Frontal cortex (tissue), 4 donors: Measurements from ENCODE around the gene MICALL1. TPM values are rescaled to one million over a fixed set of nuclear protein-coding genes. Genes with fewer than 3 reads are reported as not detected.

ENCODE experiments used
- DNase-seq, 2 donors: peaks; one replicate each; pipeline ENCODE4 v3.0.0; 2012; ENCODE audit warnings: low spot score in 2 of 2
- FAIRE-seq: peaks from 2 replicates; lab custom pipeline; 2012; peaks lifted over from hg19 to GRCh38; lab: Jason Lieb, UNC
- total RNA-seq: library from RNA; depleted of rRNA; stranded (reverse); fragments of >200 nt; gene quantifications from one replicate; pipeline ENCODE4 v1.2.3, GENCODE V29; 2014
- donor health status: control.
- donor health status: control.
- donor health status: control.

The MICALL1 gene
- total RNA-seq, 1 donor from 2014 or later: 25.7 TPM

DNA sequence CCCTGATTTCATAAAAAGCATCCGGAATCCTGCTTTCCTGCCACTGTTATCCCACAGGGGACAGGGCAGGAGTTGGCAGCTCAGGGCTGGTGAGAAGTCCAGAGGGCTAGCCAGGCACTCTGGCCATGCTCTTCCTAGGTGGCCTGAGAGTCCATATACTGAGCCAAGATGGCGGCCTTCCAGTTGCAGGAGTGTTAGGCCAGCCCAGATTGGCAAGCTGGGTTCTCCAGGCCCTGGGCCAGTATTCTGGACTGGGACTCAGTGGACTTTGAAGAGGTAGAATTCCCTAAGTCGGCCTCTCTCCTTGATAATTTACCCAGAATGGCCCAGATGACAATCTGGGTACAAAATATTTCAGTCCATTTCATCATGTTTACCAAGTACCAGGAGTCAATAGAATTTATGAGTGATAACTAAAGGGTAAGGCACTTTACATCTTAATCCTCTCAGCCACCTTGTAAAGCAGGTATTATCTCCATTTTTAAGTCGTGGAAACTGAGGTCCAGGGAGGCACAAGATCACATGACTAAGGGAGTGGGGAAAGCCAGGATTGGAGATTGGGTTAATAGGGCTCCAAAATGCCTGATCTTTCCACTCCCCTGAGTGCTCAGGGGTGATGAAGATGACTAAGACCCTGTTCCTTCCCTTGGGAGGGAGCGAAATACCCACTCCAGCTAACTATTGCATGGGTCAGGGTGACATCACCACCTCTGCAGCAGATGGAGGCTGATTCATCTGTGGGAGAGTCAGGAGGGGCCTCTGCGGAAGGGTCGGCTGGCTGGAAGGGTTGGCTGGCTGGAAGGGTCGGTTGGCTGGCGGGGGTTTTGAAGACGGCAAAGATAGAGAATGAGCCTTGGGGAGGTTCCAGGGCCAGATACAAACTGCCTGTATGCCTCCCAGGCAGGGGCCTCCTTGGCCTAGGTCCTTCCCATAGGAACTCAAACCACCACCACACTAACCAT lies 1.2 kb upstream of the MICALL1 start:
- no peak for FAIRE-seq

DNA sequence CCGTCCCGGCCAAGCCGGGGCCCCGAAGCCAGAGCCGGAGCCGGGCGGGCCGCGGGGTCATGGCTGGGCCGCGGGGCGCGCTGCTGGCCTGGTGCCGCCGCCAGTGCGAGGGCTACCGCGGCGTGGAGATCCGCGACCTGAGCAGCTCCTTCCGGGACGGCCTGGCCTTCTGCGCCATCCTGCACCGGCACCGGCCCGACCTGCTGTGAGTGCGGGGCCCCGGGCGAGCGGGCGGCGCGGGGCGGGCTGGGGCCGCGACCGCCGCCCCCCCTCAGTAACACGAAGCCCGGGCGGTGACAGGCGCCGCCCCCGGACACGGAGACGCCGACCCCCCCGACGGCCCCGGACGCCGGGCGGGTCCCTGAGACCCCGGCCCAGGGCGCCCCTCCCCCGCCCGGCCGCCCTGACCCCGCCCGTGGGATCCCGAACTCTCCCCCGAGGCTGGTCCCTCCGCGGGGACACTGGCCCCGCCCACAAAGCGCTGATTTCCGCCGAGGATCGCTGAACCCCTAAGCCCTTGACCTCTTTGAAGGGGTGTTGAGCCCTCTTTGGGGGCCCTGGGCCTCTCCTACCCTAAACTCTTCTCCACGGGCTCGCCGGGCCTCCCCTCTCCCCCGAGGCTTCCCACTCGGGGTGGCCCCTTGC lies 389 bp downstream of the MICALL1 start:
- DNase-seq (no peak), FAIRE-seq (no peak)

More for the DNA sequence above, 1.2 kb upstream of the MICALL1 start:
- DNase-seq: peak; percentile 40 to 72

DNA sequence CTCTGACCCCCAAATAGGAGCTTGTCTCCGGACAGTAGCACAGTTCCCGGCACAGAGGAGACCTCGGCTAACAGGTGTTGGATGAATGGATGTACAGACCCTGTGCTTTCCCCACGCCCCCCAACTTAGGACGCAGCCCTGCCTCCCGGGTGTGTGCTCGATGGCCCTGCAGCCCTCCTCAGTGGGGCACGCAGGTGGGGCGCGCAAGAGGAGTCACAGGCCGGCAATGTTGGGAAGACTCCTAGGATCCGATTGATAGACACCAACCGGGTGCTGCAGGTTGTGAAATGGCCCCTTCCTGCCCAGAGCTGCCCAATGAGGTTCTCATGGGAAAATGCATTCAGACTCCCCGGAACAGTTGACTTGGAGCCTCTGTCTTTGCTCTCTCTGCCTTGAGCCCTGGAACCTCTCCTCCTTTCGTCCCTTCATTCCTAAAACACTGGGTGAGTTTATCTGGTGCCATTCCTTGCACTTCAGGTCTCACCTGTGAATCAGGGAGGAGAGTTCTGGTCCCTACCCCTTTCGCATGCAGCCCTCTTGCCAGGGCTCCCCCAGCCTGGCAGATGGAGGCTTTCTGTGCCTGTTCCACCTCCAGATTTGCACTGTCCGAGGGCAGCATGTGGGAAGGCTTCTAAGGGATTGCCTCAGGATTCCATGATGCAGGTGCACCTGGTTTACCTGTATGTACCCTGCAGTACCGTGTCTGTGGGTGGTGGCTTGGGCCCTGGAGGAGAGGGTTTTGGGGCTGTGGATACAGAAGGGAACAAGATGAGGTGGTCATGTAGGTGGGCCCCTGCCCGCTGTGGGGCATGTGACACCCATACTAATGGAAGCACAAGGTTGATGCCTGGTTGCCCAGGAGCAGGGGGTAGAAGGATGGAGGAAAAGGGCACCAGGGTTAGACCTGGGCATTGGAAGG lies 1.2 kb downstream of the MICALL1 start:
- FAIRE-seq (no peak), DNase-seq (peak in 1 of 2 donors; percentile 41)

DNA sequence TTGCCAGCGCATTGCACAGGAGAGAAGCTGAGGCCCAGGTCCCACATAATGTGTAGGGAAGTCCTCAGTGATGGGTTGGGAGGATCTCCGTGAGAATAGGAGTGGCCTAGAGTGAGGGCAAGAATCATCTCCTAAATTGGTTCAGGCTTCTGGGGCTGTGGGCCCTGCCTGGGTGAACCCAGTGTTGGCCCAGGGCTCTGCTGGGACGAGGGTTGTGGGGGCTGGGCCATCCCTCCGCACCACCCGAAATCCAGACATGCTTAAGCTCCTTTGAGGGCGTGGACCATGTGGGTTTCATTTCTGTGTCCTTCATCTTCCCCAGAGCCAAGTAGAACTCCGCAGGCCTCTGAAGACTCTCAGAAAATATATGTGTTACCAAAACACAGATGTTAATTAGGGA lies 3.7 kb downstream of the MICALL1 start:
- DNase-seq: no peak
- no peak for FAIRE-seq

DNA sequence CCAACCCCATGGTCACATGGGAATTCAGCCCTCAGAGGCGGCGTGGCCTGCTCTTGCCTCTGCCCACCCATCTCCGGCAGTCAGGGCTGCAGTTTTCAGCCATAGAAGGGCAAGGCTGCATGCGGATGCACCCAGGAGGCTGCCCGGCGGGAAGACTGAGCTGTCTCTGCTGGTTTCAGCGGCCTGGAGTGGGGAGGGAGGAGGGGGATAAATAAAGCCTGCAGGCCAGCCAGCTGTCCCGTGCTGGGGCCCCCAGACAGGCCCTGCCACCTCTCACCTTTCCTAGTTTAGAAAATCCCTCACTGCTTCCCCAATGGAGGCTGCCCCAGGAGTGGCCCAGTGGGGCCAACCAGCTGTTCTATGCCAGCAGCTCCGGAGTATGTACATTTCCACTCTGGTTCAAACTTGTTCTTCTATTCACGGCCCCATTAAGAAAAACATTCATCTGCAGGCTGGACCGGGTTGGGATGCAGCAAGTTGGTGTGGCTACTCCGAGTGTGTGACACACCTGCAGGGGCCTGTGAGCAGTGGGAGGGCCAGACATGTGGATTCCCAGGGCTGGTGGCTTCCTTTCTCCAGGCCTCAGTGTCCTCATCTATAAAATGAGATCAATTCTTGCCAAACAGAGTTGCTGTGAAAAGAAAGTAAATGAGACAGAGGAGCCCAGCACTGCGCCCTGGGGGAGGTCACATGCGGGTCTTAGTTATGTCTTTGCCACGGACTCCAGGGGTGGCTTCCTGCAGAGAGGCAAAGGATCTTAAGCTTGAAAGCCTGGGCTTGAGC lies 5.0 kb downstream of the MICALL1 start:
- FAIRE-seq (no peak), DNase-seq (no peak)

DNA sequence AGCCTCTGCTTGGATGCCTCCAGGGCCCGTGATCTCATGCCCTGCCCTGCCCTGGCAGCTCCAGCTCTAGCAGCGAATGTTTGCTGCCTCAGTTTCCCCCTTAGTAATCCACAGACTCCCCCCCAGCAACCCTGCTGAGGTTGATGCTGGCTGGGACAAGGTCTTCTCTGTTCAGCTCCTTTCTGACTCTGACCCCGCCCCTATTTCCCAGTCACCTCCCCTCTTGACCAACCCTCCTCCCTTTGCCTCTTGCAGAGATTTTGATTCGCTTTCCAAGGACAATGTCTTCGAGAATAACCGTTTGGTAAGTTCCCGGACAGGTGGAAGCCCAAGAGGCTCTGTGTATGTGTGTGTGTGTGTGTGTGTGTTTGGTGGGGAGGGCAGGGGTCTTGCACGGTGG lies 5.6 kb downstream of the MICALL1 start:
- DNase-seq (no peak), FAIRE-seq (no peak)

DNA sequence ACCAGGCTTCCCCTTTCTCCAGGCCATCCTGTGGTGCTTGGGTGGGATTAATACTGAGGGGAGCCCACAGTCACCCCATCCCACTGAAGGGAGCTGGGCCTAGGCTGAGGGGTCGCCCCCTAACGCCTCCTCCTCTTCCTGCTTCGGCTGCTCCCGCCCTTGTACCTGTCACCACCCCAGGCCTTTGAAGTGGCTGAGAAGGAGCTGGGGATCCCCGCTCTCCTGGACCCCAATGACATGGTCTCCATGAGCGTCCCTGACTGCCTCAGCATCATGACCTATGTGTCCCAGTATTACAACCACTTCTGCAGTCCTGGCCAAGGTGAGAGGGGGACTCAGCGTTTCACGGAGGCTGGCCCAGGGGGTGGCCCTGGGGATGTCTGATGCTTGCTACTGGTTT lies 6.1 kb downstream of the MICALL1 start:
- DNase-seq (no peak), FAIRE-seq (no peak)

DNA sequence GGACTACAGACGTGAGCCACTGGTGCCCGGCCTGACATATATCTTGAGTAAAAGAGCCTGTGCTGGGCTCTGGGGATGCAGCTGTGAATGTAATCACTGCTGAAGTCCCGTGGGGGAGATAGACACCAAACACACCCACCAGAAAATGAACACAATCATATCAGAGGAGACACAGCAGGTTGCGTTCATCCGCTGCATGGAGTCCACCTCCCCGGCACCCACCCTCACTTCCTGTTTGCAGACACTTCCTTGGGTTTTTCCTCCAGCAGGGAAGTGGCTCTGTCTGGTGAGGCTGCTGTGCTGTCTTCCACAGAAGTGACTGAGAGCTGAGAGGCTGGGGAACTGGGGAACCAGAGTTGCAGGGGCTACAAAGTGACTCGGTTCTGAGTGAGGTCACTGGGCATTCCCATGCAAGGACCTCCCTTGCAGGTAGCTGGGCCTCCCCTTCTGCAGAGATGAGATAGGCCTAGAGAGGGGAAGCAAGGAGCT lies 7.2 kb downstream of the MICALL1 start:
- DNase-seq (no peak), FAIRE-seq (no peak)

DNA sequence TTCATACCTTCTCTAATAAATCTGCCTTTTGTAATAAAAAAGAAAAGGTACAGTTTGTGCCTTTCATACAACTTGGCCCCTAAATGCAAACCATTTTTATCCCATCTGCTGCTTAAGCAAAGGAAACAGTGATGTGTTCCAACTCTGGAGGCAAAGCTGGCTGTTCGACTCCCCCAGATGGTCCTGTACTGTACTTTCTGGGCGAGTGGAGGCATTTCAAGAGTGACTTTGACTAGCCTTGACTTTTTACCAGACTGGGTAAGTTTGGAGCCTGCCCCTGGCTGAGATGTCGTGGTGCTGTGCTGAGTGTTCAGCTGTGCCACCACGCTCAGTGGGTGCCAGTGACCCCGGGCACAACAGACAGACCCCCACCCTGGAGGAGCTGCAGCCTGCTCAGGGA lies 10.2 kb downstream of the MICALL1 start:
- FAIRE-seq (no peak), DNase-seq (no peak)

DNA sequence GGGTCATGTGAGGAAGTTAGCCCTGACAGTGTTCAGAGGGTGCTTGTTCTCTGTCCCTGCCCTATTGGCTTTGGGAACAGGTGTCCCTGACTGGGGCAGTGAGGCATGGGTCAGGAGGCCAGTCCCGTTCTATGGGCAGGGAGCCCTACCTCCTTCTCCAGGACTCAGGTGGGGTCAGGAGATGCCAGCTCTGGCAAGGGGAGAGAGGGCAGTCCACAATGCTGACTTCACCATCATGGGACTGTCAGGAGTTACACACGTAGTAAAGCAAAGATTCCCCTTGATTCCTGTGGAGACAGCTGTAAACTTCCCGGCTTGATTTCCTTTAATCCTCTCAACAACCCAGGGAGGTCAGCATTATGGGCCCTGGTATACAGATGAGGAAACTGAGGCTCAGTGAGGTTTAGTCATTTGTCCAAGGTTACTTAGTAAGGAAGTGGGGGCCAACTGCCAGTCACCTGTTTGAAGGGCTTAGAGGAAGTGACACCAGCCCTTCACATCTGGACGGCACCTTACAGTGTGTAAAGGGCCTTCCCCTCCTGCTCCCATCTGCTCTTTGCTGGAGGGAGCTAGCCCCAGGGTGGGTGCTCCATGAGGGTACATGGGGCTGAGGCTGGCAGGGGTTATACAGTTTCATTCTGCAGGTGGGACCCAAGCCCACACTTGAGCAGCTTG lies 11.9 kb downstream of the MICALL1 start:
- DNase-seq: no peak
- no peak for FAIRE-seq

DNA sequence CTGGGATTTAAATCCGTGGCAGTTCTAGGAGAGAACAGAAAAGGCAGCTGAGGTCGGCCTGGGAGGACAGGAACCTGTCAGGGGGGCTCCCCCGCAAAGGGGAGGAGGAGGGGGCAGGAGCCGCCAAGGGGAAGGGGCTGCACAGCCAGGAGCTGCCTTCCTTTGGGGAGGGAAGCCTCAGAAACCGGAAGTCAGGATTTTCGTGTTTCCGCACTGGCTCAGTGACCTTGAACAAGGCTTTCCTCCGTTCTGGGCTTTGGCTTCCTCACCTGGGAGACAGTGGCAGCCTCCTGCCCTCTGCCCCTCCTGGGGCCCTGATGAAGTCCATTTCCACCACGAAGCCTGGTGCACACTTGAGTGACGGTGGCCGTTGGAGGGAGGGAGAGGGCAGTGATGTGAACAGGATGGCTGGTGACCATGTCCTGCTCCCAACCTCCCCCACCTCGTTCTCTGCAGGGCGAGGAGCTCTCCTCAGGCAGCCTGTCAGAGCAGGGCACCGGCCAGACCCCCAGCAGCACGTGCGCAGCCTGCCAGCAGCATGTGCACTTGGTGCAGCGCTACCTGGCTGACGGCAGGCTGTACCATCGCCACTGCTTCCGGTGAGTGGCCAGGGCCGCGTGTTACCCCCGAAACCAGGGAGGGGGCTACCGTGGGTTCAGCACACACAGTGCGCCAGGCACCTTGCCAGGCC lies 12.6 kb downstream of the MICALL1 start:
- FAIRE-seq (no peak), DNase-seq (no peak)

DNA sequence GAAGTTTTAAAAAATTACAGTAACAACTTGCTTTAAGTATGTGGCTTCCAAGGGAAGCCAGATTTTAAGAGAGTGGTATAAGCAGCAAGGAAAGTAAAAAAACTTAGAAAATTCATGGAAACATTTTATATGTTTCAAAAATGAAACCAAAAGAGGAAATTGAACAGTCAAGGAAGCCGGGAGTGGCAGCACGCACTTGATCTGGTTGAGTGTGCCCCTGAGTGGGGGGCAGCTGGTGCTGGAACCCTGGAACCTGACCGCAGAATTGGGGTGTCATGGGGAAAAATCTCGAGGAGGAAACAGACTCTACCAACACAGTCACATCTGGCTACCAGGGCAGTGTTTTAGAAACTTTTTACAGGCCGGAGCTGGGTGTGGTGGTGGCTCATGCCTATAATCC lies 14.0 kb downstream of the MICALL1 start:
- DNase-seq: no peak
- no peak for FAIRE-seq

DNA sequence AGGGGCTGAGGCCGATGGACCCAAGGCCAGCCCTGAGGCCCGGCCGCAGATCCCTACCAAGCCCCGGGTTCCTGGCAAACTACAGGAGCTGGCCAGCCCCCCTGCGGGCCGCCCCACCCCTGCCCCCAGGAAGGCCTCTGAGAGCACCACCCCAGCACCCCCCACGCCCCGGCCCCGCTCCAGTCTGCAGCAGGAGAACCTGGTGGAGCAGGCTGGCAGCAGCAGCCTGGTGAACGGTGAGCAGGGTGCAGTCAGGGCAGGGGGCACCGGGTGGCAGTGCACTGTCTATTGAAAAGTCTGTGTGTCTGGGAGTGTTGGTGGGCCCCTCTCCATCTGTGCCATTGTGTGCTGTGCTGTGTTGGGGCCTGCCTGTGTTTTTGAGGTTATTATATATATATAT lies 16.1 kb downstream of the MICALL1 start:
- no peak for FAIRE-seq
- no peak for DNase-seq

DNA sequence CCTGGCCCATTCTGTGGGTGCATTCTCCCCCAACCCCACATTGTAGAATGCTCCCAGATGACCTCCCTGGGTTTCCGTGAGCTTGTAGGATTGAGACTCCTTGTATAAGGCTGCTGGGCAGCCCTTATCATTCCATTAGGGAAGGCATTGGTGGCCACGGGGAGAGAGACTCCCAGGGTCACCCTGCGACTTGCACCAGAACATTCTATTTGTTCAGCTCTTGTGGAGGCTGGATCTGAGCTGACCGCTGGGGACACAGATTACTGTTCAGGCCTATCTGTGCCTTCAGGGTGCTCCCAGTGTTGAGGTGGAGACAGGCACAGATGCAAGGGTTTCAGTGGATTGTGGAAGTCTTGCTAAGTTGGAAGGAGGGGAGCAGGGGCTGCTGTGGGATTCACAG lies 17.8 kb downstream of the MICALL1 start:
- DNase-seq (no peak), FAIRE-seq (no peak)

DNA sequence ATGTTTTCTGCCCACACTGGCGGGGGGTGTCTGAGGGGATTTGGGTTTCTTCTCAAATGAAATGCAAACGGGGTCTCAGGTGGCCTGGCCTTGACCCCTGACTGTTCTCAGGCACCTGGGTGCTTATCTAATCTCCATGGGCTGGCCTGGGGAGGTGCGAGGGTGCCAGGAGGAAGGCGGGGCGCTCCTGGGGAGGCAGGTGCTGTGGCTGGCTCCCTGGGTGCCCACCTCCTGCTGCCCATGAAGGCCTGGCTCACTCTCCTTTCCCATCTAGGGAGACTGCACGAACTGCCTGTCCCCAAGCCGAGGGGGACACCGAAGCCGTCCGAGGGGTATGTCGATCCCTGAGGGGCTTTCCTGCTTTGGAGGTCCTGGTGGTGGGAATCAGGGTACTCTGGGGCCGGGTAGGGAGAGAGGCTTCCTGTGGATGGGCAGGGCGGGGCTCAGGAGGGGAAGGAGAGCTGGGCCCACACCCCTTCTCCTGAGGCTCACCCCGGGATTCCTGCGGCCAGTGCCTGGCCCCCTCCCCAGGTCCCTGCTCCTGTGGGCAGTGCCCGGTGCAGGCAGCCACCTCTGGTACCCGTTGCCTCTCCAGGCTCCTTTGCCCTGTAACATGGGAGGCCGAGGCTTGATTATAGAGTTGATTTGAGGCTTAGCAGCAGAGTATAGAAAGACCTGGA lies 18.4 kb downstream of the MICALL1 start:
- FAIRE-seq (no peak), DNase-seq (no peak)

DNA sequence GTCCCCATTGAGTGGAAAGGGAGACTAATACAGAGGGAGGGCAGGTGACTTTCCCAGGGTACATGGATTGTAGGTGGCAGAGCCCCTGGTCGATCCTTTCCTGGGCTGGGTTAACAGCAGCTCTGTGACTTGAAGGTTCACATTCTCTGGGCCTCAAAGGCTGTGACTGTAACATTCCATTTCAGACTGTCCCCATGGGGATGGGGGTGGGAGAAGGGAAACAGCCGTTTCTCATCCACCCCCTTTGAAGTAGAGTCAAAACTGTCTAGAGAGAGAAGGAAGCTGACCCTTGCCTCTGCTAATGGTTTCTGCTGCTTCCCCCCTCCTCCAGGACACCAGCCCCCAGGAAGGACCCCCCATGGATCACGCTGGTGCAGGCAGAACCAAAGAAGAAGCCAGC lies 19.2 kb downstream of the MICALL1 start:
- no peak for FAIRE-seq
- no peak for DNase-seq

DNA sequence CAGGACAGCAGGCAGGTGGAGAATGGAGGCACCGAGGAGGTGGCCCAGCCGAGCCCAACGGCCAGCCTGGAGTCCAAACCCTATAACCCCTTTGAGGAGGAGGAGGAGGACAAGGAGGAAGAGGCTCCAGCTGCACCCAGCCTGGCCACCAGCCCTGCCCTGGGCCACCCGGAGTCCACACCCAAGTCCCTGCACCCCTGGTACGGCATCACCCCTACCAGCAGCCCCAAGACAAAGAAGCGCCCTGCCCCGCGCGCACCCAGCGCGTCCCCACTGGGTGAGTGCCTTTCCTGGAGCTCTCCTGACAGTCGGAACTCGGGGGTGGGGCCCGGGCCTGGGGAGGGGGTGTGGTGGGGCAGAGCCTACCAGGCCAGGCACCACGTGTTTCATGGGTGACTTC lies 19.7 kb downstream of the MICALL1 start:
- DNase-seq (no peak), FAIRE-seq (no peak)

DNA sequence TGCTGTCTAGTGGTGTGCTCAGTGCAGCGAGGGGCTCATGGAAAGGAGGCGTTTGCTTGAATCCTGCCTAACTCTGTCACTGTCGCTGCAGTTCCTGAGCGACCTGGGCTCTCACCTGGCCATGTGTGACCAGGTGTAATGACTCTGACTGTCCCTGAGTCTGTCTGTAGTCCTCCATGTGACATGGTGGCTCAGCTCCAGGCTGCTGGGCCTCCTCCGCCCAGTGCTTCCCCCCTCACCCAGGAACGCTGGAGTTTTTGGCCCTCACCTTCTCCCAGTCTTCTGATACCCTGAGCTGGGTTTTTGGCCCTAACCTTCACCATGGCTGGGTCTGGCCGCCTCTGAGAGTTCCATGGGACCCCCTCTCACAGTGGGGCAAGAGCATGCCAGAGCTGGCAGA lies 20.3 kb downstream of the MICALL1 start:
- FAIRE-seq (no peak), DNase-seq (no peak)
